NCI-H2196 (cell line): ENCODE data around the gene TAF3.

Source experiments
- DNase-seq: peaks from one replicate; lab custom pipeline; 2025; ENCODE audit not compliant: unreplicated experiment; lab: John Stamatoyannopoulos, UW

TAF3 gene

DNA sequence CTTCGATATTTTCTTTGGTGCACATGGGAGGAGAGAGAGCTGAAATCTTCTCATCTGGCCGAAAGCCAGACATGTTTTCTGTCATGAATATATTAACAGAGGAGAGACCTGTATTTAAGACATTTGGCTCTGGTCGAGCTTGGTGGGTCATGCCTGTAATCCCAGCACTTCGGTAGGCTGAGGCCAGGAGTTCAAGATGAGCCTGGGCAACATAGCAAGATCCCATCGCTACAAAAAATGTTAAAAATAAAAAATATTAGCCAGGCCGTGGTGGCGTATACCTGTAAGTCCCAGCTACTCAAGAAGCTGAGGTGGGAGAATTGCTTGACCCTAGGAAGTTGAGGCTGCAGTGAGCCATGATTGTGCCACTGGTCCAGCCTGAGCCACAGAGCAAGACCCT is 214.3 kb downstream of the TAF3 start:
- no peak for DNase-seq

DNA sequence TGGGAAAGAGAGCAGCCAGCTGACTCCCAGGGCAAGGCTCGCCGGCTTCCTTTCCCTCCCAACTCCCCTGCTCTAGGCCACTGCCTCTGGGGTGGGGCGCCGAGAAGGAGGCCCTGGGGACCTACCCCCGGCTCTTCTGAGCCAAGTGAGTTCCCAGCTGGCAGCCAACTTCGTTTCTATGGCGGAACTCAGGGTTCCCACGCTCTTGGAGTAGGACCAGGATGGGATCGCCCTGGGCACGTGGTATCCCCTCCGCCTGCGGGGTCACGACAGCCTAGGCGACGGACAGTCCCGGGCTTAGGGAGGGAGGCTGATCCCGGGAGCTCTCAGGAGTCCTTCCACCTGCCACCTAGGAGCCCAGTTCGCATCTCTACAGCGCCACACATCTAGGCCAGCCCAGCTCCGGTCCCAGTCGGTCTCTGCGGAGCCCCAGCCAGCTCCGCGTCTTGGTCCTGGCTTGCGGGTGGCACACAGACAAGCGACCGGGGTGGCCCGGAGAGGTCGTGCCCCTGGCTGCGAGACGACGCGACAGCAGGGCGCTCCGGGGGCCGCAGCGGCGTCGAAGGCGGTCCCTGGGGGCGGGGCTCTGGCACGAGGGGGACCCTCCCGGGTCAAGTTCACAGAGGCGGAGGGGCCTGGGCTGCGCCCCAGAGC is 215.6 kb downstream of the TAF3 start:
- no peak for DNase-seq

- no peak for DNase-seq
Observed at GRCh38 chr10:8034466-8035005, 216.2 kb downstream of the TAF3 start.

DNA sequence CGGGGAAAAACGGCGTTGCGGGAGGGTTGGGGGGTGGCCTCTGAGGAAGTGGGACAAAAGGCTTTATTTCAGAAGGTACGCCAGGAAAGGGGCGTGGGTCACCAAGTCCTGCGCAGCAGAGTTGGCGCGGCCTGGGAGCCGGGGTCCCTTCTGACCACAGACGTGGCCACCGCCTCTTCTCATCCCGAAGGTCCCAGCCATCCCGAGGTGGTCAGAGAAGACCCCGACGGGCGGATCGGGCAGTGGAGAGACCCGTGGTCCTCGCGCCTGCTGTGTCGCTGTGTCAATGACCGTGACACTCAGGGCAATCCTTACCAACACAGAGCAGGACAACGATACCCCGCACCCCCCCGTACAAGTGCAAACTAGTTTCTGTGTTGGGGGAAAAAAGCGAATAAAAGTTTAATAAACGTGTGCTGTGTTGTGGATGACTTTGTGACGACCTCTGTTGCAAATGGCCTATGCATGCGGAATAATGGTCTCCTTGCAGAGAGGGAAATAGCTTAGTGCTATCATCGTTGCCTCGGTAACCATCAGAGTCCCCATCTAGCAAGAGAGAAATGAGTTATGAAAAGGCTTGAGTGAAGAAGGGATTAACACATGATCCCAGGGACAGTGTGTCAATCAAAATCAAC is 216.8 kb downstream of the TAF3 start:
- no peak for DNase-seq

DNA sequence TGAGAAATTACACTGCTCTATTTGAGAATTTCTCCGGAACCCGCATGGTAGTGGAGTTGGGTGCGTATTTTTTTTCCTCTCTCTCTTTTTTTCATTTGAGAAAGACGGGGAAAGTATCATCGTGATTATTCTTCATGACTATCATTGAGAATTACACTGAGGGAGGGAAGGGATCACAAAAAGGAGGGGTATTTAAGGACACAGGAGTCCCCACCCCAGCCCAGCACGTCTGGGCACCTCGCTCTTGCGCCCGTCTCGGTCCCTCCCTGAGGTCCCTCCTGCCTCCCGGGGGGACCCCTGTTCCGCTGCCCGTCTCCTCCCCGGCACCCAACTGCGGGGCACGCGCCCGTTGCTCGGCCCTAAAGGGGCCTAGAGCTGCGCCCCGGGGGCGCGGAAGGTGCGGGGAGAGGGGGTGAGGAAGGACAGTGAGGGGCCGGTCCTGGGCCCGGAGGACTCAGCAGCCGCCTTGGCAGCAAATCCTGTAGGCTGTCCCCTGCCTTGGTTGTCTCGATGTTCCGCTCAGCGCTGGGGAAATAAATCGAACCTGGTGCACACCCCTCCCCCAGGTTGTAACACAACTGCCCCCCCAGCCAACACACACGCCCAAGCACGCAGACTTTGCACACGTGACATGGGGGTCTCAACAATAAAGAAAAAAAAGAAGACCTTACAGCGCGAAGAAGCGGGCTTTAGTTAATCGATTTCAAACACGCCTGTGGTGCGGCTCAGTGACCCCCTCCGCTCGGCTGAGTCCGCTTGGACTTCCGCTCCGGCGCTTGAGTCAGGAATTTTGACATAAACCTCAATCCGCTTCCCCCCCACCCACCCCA is 217.6 kb downstream of the TAF3 start:
- no peak for DNase-seq

GRCh38 chr10:8036506-8037198 is 218.3 kb downstream of the TAF3 start:
- no peak for DNase-seq

- DNase-seq = no peak
Observed at GRCh38 chr10:8037199-8037801, 219.0 kb downstream of the TAF3 start.

DNA sequence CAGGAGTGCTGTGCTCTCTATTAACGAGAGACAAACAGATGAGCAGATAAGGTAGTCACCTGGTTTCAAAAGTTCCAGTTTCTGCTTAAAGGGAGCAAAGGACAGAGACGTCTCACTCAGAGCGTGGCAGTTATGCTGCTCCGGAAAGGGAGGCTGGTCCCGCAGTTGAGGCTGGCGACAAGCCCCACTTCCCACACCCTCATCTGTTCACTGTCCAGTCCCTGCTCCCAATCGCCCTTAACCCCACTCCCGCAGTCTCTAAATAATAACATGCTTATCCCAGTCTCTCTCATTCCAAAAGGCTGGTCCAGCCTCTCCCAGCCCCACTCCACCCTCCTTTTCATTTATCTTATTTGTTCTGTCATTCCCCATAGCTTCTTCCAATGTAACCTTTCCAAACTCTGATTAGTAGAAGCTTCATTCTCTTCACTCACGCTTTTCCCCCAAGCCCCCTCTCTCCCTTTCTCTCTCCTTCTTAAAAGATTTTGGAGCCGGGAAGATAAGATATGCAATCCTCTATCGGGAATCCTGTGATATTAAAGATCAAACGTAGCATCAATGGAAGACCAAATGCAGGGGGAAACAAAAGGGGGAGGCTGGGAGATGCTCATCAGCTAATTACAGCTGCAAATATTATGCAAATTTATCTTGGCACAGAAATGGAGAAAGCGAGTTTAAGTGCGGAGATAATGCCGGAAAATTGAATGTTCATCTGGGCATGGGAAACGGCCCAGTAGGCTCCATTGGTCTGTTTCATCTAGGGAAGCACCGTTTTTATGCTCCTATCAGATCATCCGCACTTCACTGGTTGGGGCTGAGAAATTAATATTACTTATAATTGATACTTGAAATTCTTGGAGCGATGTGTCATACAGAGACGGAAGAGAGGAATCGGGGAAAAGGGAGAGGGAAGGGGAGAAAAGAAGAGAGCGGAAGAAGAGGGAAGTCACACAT is 219.9 kb downstream of the TAF3 start:
- DNase-seq = no peak

GRCh38 chr10:8039321-8039881 is 221.1 kb downstream of the TAF3 start:
- no peak for DNase-seq

DNA sequence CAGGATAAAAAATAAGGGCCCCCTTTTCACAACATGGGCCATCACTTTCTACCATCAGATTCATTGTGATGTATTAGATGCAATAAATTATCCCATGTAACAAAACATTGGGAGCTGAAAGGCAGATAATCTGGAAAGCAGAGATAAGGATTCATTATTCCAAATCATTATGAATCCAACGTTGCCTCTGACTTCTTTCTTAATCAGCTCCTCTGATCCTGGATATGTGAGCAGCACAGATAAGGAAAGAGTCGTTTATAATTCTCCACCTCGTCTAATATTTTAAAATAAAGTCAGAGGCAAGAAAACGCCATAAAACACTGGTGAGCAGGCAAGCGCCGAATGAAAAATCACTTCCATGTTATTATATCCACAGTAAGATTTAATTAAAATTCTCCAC is 222.3 kb downstream of the TAF3 start:
- no peak for DNase-seq

DNA sequence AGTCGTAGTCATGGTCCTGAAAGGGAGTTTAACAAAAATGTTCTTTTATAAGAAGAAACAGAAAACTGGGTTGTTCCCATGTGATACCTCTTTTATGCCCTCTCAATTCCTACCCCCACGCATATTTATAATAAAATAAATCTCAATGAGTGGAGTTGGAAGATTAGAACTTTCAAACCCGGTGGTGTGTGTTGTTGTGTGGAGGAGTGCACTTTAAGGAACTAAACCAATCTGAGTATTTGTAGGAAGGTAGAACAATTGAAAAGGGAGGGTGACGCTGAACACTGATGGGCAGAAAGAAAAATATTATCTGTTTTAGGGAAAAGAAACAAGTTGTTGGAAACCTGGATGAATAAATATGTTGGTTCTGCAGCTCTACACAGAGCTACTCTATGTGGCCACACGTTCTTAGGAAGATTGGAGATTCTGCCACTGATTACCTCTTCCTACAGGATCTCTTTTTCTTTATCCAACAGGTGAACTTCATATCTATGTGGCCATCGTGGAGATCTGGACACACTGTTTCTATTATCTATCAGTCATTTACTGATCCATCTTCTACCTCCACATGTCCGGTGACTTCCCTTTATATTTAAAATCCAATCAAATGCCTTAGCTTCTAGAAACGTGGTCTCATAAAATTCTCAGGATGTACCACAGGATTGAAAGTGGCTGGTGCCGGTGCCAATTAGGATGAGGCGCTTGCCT is 223.1 kb downstream of the TAF3 start:
- no peak for DNase-seq

- DNase-seq = no peak
Observed at GRCh38 chr10:8041992-8042720, 223.9 kb downstream of the TAF3 start.

DNA sequence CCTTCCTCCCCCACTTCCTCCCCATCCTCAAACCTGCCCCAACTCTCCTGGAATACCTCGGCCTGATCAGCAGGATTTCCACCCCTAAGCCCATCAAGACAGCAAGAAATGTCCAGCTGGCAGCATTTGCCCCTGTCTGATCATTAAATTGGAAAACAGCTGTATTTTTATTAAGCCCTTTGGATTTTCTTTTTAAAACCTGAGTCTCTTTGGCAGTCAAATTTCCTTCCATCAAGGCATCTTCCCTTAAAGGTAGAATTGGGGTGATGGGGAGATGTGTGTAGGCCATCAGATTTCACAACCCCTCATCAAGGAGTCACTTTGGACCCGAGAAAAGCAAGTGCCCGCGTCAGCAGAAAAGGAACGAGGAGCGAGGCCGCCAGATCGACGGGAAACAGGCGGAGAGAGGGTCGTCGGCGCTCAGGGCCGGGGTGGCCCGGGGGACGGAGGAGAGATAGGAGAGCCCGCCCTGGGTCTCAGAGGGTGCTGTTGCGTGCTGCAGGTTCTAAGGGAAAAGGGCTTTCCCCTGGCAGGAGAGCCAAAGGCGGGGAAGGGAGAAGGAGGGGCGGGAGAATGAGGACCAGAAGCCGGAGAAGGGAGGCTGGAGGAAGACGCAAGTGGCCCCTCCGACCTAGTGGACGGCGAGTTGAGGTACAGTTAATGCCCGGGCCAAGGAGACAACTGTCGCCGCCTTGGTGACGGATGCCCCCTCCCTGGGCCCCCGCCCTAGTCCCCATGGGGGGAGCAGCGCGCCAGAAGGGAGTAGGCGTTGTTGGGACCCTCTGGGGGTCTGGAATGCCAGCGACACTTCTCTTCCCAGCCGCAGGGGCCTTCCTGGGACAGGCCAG is 224.6 kb downstream of the TAF3 start:
- no peak for DNase-seq

DNA sequence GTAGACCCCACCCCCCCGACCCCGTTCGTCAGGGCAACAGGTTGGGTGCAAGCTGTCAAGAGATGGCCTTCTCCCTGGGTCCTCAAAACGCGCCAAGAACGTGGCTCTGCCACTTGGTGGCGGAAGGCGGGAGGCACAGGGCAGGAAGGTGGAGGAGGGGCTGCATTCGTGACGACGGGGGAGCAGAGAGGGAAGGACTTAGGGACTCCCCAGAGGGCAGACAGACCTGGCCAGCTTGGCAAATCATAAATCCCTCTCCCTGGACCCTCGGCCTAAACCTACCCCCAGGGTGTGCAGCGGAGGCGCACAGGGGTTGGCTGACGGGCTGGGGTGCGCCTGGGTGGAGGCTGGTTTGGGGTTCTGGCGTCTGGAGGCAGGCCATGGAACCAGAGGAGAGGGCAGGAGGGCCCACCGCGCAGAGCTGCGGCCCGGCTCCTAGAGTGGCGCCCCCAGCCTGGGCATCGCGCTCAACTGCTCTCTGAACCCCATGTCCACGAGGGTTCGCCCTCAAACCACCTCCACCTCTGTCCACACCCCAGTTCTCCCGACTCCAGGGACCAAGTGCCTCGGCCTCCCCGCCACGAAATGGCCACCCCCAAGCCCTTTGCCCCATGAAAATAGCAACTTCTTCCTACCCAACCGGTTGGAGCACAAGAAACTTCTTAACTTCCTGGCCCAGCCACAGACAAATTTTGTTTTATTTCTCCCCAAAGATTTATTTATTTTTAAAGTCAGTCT is 225.4 kb downstream of the TAF3 start:
- DNase-seq = no peak

- no peak for DNase-seq
Observed at GRCh38 chr10:8044331-8044907, 226.1 kb downstream of the TAF3 start.
